NCI-H1092 (cell line): Measurements from ENCODE around the gene HCRT.
"Not testable (repeated sequence)": the region's sequence is repeated elsewhere in the genome, so short reads cannot be mapped to it uniquely, and the experiment has no call there.

Experiments used
- DNase-seq: peaks from one replicate; lab custom pipeline; 2025; lab: John Stamatoyannopoulos, UW

HCRT gene, protein sequence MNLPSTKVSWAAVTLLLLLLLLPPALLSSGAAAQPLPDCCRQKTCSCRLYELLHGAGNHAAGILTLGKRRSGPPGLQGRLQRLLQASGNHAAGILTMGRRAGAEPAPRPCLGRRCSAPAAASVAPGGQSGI

GRCh38 chr17:42184713-42185620, at the start of gene HCRT:
HCRT (minus strand) TSS chr17:42185452; CDS start chr17:42185365, 87 bp downstream.
- no peak for DNase-seq

- DNase-seq: no peak
Measured at GRCh38 chr17:42233994-42234393, 48.7 kb upstream of the HCRT start.

DNA sequence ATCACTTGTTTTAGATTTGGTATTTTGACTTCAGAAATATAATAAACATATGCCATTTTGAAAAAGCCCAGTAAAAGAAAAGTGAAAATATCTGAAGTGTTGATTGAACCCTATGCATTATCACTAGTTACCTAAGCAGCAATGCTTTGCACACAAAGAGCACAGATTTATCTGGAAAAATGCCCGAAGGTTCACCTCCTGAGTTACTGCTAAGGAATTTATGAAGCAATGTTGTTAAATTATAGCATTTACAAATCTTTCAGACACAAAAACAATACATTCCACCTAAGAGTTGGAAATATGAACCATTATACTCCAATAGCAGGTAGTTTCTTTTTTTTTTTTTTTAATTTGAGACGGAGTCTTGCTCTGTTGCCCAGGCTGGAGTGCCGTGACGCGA, 47.9 kb upstream of the HCRT start:
- DNase-seq: no peak

DNA sequence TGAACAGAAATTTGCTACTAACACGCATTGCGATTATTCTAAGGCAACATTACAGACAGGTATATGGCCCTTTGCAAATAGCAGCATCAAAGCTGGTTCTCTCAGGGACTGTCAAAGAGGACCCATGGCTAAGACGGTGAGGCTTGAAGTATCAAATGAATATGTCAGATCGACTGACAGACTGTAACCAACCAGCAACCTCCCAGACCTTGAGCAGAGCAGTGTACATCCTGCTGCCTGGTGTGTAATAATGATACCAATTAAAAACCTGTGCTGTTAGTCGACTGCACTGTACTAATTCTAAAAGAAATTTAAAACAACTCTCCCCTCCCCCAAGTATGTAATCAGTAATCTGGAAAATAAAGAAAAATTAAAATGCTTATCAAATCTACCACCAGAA, 45.0 kb upstream of the HCRT start:
- DNase-seq: no peak

DNA sequence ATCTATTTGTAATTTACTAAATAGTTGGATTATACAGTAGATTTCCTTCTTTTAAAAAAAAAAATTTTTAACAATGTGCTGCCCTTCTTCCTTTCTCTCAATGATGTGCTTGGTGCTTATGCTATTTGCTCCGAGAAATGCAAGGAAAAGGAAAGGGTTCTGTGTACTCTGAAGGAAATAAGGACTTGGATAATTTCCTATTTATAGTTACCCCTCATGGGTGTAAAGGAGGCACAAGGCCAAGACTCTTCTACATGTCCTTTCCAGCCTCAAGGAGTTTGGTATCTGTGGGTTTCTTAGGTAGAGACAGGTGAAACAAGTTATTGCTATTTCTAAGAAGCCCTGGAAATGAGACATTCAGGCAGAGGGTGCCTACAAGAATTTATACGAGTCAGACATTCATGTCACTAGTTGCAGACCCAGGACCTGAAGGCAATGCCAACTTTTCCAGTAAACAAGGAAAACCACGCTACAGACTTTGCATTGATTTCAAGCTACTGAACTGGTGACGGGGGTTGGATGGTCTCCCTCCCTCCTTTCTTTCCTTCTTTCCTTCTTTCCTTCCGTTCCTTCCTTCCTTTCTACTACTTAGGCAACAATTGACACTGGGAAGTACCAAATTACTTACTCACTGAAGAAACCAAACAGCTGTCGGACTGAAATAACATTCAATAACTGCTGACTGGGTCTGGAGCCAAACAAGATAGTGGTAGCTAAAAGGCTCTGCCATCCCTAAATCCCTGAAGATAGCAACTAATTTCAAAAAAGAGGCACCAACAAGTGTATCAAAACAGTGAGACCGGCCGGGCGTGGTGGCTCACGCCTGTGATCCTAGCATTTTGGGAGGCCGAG, 42.8 kb upstream of the HCRT start:
- DNase-seq: no peak

DNA sequence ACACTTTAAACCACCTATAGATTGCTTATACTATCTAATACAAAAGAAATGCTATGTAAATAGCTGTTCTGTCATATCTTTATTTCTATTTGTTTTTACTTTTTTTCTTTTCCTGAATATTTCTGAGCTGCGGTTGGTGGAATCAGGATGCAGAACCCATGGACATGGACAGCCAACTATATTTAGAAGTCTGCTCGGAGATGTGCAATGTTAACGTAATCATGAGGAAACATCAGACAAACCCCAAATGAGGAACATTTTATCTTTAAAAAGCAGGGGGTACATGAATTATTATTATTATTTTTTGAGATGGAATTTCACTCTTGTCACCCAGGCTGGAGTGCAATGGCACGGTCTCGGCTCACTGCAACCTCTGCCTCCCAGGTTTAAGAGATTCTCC, 40.4 kb upstream of the HCRT start:
- DNase-seq: no peak

- no peak for DNase-seq
Measured at GRCh38 chr17:42224651-42225050, 39.4 kb upstream of the HCRT start.

GRCh38 chr17:42221886-42222745, 36.9 kb upstream of the HCRT start:
- no peak for DNase-seq

DNA sequence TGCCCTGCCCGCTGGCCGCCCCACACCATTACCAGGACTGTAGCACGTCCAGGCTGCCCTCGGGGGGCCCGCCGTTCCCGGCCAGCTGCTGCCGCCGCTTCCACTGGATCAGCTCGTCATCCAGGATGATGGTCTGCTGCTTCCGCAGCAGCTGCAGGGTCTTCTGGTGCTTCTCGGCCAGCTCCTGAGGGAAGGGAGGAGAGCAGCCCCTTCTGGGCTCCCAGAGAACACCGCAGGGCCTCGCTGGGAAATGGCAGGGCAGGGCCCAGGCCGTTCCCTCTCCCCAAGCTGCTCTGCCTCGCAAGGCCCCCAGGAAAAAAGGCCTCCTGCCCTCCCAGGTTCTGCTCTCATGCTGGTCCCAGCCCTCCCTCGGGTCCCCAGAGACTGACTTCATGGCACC, 34.0 kb upstream of the HCRT start:
- not testable (repeated sequence) for DNase-seq

DNA sequence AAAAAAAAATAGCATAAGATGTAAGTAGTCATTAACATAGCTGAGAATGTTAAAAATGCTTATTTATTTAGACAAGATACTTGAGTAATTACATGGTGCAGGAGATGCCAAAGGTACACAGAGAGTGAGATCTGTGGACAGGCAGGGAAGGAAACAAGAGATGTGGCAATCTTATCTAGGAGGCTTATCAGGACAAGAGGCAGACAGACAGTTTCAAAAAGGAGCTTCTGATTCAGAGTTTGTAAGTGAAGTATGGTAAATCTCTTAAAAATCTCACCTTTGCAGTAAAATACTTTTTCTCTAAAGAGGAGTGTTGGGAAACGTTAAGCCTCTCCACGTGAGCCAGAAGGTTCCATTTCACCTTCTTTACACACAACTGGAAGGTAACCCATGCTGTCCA, 28.9 kb upstream of the HCRT start:
- DNase-seq: no peak

- DNase-seq: no peak
Measured at GRCh38 chr17:42212382-42212781, 27.1 kb upstream of the HCRT start.

DNA sequence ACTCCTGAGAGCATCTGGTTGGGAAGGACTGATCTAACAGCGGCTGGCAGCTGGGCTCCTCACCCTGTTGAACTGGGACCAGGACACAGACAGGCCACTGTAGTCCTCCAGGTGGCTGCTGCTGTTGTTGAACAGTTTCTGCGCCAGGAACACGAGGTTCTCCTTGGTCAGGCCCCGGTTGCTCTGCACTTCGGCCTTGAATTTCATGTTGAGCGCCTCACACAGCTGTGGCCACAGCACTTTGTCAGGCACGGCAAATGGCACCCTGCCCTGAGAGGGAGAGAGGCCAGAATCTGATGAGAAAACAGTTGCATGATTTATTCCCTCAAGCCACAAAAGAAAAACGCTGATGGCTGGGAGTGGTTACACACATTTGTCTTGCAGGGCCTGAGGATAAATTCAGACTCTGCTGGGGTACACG, 26.7 kb upstream of the HCRT start:
- not testable (repeated sequence) for DNase-seq

GRCh38 chr17:42210046-42210445, 24.8 kb upstream of the HCRT start:
- DNase-seq: no peak

- DNase-seq: not testable (repeated sequence)
Measured at GRCh38 chr17:42206153-42206612, 20.9 kb upstream of the HCRT start.

DNA sequence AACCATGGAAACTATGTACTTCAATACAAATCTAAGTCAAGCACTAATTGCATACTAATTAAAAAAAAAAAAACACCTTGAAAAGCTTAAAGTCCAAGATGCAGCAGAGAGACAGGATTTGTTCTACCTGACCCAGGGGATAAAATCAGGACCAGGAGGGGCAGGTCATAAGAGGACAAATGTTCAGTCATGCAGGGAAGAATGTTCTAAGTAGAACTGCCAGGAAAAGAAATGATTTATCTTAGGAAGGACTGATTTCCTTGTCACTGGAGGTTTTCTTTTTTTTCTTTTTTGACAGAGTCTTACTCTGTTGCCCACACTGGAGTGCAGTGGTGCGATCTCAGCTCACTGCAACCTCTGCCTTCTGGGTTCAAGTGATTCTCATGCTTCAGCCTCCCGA, 18.1 kb upstream of the HCRT start:
- DNase-seq: no peak

DNA sequence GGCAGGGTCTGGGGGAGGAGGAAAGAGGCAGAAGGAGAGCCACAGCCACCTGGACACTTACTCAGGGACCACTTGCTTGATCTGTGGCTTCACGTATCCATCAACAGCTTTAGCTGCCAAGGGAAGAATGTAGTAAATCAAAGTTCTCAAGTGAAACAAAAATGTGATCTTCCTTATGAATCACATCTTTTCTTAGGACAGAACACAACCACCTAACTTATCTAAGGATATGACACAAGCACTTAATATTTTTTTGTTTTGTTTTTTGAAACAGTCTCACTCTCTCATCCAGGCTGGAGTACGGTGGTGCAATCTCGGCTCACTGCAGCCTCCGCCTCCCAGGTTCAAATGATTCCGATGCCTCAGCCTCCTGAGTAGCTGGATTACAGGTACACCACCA, 17.4 kb upstream of the HCRT start:
- no peak for DNase-seq

GRCh38 chr17:42202159-42202558, 16.9 kb upstream of the HCRT start:
- no peak for DNase-seq

- DNase-seq: no peak
Measured at GRCh38 chr17:42201458-42201772, 16.2 kb upstream of the HCRT start.

GRCh38 chr17:42200706-42201457, 15.6 kb upstream of the HCRT start:
- no peak for DNase-seq

- DNase-seq: no peak
Measured at GRCh38 chr17:42199416-42200011, 14.3 kb upstream of the HCRT start.

DNA sequence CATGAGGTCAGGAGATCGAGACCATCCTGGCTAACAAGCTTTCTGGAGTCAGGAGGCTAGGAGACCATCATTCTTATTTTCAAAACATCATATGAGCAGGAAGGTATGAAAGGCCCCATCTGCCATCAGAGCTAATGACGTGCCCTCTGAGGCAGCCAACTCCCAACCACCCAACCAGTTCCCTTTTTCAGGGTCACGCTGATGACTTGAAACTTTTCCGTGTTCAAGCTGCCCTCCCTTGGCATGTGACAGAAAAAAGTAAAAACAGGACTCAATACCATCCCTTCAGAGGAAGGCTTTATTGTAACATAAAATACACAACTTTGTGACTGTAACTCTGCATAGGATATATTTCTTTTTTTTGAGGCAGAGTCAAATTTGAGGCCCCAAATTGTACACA, 13.6 kb upstream of the HCRT start:
- DNase-seq: no peak
